Panc1 (cell line): ENCODE results near the gene TBC1D22A.

Experiments used
- POLR2AphosphoS5 ChIP-seq: IDR thresholded peaks from 2 replicates; pipeline ENCODE4 v1.6.1; 2012; ENCODE audit warnings: mild to moderate bottlenecking, low read depth, low read length, moderate library complexity
- SIN3A ChIP-seq: IDR thresholded peaks from 2 replicates; pipeline ENCODE4 v1.6.1; 2012; ENCODE audit warnings: low read depth, mild to moderate bottlenecking, low read length, moderate library complexity, borderline replicate concordance; ENCODE audit not compliant: insufficient read depth
- TCF7L2 ChIP-seq: IDR thresholded peaks from 2 replicates; pipeline ENCODE4 v1.6.1; 2011; ENCODE audit warnings: mild to moderate bottlenecking, low read depth, low read length, inconsistent platforms
- TF ChIP-seq, protein P1 (sequence below): fragments of 450-650 bp; IDR thresholded peaks from 2 replicates; pipeline ENCODE4 v1.5.1; 2017; ENCODE audit warnings: mild to moderate bottlenecking

DNA sequence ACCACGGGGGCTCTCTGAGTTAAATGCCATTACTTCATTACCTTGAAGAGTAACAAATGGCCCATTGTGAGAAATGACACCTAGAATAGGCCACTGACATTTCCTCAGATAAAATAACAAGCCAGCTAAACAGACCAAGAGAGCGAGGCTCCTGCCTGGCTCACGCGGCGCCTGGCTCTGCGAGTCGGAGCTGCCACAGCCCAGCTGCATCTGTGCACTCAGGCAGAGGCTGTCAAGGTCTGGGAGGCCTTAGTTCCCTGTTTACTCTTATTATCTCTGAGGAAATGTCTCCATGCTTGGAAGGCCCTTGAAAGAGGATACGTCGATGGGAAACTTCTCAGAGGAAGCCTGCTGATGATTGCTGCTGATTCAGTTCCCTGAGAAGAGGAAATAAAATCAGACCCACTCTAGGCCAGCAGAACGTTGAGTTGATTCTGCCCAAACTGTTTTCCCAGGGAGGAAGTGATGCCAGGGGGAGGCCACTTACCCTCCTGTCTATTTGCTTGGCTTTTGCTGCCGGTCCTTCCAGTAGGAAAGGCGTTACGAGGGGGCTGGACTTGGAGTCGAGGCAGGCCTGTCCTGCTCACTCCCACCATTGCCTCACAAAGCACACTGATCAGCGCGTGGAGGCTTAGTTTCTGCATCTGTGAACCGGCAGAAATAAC, 208.8 kb downstream of the TBC1D22A start:
- TF ChIP-seq SIN3A = no peak
- TF ChIP-seq, protein P1, sequence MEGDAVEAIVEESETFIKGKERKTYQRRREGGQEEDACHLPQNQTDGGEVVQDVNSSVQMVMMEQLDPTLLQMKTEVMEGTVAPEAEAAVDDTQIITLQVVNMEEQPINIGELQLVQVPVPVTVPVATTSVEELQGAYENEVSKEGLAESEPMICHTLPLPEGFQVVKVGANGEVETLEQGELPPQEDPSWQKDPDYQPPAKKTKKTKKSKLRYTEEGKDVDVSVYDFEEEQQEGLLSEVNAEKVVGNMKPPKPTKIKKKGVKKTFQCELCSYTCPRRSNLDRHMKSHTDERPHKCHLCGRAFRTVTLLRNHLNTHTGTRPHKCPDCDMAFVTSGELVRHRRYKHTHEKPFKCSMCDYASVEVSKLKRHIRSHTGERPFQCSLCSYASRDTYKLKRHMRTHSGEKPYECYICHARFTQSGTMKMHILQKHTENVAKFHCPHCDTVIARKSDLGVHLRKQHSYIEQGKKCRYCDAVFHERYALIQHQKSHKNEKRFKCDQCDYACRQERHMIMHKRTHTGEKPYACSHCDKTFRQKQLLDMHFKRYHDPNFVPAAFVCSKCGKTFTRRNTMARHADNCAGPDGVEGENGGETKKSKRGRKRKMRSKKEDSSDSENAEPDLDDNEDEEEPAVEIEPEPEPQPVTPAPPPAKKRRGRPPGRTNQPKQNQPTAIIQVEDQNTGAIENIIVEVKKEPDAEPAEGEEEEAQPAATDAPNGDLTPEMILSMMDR = no peak
- TF ChIP-seq TCF7L2 = no peak
- no peak for TF ChIP-seq POLR2AphosphoS5
